ENCODE results near the gene MAGED1.
"Not testable (repeated sequence)": the region's sequence is repeated elsewhere in the genome, so short reads cannot be mapped to it uniquely, and the experiment has no call there.

The MAGED1 gene

GRCh38 chrX:51899741-51900140 lies 6.3 kb downstream of the MAGED1 start:
- no peak for DNase-seq

DNA sequence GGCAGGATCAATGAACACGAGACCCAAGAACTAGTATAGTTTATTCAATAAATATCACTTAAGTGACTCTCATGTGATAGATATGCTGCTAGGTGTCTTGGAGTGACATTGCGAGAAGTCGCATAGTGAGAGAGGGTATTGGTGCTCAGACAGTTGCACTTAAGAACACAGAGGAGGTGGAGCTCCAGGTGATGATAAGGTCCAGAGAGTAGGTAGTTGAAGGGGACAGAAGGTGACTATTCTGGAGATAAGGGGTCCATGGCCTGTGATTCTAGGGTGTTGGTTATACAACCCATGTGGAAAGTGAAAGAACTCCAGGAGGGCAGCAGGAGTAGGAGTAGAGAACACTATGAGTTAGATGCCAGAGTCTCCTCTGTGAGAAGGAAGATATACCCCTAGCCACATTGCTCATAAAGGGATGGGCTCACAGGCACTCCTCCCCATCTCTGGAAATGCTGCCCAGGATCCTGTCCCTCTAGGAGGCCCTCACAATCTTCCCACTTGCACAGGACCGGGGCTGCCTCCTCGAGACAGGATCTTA lies 9.2 kb downstream of the MAGED1 start:
- DNase-seq, result no peak

DNA sequence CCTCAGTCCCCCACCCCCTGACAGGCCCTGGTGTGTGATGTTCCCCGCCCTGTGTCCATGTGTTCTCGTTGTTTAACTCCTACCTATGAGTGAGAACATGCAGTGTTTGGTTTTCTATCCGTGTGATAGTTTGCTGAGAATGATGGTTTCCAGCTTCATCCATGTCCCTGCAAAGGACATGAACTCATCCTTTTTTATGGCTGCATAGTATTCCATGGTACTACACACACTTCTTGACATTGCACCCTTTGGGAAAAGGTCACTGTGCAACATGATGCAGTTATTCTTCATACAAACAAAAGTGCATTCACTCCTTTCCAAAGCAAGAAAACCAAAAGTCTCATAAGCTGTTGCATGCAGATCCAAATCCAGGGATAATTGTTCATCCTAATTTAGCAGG lies 11.7 kb downstream of the MAGED1 start:
- DNase-seq, result not testable (repeated sequence)

GRCh38 chrX:51905711-51906110 lies 12.3 kb downstream of the MAGED1 start:
- no peak for DNase-seq

DNA sequence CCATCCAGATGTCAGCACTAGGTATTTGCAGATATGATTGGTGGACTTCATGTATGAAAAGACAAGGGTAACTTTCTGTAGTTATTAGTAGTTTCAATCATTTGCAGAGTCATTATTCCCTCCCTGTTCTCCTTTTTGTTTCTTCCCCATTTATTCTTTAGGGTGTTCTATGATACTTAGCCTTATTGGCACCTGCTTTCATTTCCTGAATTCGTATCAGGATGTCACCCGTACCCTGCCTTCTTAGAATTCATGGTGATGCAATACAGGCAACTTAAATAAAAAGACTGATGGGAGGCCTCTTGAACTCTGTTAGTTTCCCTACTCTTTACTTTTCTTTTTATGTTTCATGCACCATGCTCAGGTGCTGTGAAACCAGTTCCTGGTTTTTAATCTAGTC lies 24.2 kb downstream of the MAGED1 start:
- DNase-seq, result no peak

GRCh38 chrX:51922561-51922960 lies 29.1 kb downstream of the MAGED1 start:
- DNase-seq, result no peak

- DNase-seq, result no peak
These were observed 38.2 kb downstream of the MAGED1 start for GRCh38 chrX:51931566-51932150.

Measured in NCI-H774 (cell line).